Measurements from ENCODE around the gene PDLIM7. TPM values are rescaled to one million over a fixed set of nuclear protein-coding genes. Genes with fewer than 3 reads are reported as not detected.
"Not testable (repeated sequence)": the region's sequence is repeated elsewhere in the genome, so short reads cannot be mapped to it uniquely, and the experiment has no call there.

Gene PDLIM7
- total RNA-seq, 1 donor from 2014 or later, result 5.3 TPM

- ATAC-seq (no peak), DNase-seq (ENCODE audit: low spot score) (no peak)
Observed at GRCh38 chr5:177492841-177493240, 4.6 kb downstream of the PDLIM7 start.

DNA sequence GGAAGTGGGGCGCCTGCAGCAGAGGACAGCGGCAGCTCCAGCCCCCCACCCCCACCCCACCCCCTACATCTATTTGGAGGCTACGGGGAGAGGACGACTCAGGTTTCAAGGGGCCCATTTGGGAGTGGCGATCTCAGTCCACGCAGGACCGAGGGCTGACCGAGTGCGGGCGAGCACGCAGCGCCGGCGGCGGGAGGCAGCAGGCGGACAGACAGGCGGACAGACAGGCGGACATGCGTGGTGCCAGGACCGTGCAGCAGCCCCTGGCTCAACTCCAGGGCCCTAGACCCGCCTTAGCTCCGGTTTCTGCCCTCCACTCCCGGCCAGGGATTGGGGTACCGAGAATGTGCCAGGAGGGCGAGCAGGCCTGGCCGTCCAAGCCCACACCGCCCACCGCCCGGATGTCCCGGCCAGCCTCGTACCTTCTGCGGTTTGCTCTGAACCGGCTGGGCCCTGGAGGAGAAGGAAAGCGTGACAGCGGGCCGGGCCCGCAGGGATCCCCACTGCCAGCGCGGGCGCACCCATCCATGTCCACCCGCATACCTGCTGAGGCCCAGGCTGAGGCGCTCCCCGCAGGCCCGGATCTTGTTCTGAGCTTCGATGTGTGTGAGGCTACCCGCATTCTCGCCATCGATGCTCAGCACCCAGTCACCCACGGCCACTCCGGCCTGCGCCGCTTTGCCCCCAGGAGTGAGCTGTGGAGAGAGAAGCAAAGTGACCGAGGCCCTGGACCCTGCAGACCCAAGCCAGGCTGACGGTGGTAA is 5.2 kb downstream of the PDLIM7 start:
- DNase-seq (ENCODE audit: low spot score) (no peak), ATAC-seq (no peak)

GRCh38 chr5:177491429-177491945 is 5.9 kb downstream of the PDLIM7 start:
- no peak for ATAC-seq
- DNase-seq (ENCODE audit: low spot score), result no peak

DNA sequence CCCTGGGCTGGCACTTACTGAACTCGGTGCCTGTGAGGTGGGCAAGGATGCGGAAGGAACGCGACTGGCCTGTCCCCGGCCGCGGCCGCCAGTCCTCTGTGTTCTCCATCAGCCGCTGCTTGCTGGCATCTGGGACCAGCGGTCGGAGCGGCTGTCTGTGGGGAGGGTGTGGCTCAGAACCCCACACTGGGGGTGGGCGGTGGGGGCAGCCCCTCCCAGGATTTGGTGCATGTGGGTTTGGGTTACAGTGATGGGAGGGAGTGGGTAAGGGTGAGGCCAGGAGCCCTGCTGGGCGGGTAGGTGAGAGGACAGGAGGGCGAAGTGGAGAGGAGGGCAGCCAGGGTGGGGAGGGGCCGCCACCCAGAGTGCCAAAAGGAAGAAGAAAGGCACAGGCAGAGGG is 6.4 kb downstream of the PDLIM7 start:
- DNase-seq (ENCODE audit: low spot score), result no peak
- ATAC-seq, result no peak

DNA sequence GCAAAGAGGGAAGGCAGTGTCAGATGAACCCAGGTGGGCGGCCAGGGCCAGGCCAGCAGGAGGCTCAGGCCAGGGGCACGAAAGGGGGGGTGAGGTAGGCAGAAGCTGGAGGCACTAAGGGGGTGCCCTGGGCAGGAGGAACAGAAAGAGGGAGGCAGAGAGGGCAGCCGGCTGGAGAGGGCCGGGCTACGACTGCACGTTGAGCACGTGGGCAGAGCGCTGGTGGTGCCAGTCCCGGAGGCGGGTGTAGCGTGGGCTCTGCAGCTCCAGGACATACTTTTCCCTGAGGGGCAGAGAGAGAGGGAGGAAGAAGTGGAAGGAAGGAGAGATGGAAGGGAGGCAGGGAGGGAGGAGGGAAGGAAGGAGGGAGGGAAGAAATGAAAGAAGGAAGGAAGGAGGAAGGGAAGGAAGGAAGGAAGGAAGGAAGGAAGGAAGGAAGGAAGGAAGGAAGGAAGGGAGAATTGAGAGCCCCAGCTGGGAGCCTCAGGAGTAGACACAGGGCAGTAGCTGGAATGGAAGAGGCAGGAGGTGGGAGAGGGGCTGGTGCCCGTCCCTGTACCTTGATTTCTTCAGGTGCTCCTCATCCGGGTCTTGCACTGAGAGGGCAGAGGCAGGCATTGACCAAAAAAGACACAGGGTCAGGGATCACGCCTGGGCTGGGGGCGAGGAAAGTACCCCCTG is 7.0 kb downstream of the PDLIM7 start:
- DNase-seq (ENCODE audit: low spot score), result no peak
- no peak for ATAC-seq

GRCh38 chr5:177489119-177489716 is 8.2 kb downstream of the PDLIM7 start:
- no peak for DNase-seq (ENCODE audit: low spot score)

DNA sequence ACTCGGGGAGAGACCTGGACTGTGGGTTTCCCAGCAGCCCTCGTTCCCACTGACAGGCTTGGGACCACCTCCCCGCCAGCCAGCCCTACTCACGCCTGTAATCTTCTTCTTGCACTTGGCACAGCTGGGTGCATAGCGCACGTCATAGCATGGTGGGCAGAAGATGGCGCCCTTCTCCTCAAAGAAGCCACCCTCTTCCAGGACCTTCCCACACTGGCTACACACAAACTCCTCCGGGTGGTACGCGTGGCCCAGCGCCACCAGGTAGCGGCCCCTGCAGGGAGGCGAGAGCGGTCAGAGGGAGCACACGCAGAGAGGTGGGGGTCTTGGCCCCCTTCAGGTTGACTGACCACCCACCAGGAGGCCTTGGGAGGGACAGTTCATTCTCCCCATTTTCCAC is 9.4 kb downstream of the PDLIM7 start:
- DNase-seq (ENCODE audit: low spot score) (no peak), ATAC-seq (no peak)

More at GRCh38 chr5:177489119-177489716, 8.2 kb downstream of the PDLIM7 start:
- ATAC-seq, result no peak

- DNase-seq (ENCODE audit: low spot score) (no peak), ATAC-seq (no peak)
Observed at GRCh38 chr5:177487144-177487543, 10.3 kb downstream of the PDLIM7 start.

GRCh38 chr5:177486256-177486655 is 11.1 kb downstream of the PDLIM7 start:
- DNase-seq (ENCODE audit: low spot score) (no peak), ATAC-seq (no peak)

GRCh38 chr5:177485753-177486152 is 11.7 kb downstream of the PDLIM7 start:
- not testable (repeated sequence) for ATAC-seq

GRCh38 chr5:177484902-177485549 is 12.4 kb downstream of the PDLIM7 start:
- ATAC-seq (no peak), DNase-seq (ENCODE audit: low spot score) (no peak)

More at GRCh38 chr5:177485753-177486152, 11.7 kb downstream of the PDLIM7 start:
- DNase-seq (ENCODE audit: low spot score), result not testable (repeated sequence)

DNA sequence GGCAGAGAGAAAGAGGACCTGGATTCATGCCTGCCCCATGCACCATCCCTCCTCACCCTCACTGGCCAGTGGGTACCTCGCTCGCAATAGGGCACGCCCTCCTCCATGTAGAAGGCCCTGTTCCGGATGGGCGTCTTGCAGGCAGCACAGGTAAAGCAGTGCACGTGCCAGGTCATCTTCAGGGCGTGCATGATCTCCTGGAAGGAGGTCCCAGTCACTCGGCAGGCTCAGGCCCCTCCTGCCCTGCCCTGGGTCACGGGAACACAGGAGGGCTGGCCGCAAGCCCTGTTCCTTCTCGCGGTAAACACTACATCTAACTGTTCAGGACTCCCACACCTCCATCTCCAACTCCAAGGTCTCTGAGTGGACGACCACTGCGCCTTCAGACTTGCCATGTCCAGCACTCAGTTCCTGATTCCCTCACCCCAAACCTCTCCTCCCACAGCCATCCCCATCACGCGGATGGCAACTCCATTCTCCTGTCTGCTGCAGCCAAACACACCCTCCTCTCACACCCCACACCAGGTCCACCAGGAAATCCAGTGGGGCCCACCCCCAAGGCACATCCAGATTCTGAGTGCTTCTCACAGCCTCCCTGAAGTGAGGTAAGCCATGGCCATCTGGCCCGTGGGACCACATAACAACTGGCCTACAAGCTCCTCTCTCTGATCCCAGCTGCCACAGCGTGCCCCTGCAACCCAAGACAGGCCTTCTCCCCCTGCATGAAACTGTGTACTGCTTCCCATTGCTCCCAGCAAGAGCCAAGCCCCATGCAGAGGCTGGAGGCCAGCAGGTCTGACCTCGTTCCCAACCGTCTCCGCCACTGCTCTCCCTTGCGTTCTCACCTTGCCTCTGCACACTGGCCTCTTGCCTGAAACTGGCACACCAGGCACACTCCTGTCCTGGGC is 13.2 kb downstream of the PDLIM7 start:
- DNase-seq (ENCODE audit: low spot score) (no peak), ATAC-seq (no peak)

DNA sequence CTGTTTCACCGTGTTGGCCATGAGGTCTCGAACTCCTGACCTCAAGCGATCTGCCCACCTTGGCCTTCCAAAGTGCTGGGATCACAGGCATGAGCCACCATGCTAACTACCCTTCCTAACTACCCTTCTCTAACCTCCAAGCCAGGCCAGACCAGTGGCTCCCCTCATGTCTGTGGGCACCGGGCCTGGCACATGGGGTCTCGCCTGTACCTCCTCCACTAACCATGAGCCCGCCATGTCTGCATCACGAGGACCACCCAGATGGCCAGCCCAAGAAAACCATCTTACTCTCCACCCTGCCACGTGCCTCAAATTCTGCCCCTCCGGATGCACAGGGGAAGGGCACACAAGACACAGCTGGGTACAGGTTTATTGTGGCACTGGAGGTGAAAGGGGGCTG is 14.4 kb downstream of the PDLIM7 start:
- DNase-seq (ENCODE audit: low spot score), result no peak
- no peak for ATAC-seq

DNA sequence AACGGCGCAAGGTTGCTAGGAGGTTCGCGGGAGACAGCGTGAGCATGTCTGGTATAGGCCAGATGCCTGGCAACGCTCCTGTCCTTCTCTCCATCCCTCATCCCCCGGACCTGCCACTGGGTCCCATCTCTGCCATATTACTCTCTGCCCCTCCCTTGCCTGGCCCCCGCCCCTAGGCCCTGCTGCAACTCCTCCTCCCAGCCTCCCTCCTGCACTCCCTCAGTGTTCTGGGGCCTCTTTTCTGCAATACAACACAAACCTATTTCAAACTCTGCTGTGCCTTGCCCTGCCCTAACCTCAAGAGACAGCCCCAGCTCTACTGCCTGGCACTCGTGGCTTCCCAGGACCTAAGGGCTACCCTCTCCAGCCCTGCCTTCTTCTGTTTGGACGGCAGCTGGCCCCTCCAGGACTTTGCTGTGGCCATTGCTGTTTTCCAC is 15.0 kb downstream of the PDLIM7 start:
- ATAC-seq, result no peak

DNA sequence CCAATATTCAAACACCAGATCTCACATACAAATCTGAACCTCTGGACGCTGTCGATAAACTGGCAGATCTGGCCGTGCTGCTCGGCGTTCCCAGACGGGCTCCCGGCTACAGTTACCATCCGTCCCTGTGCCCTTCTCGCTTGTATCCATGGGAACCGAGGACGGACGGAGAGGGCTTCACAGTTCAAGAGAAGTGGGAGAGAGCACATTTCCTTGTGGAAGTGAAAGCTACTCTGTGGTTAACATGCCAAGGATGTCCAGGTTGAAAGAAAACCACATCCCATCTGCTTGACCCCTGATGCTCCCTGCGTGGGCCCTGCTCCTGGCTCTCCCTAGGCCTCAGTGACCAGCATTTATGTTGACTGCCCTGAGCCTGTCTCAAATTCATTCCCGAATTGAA is 17.6 kb downstream of the PDLIM7 start:
- DNase-seq (ENCODE audit: low spot score), result no peak
- peak; percentile 56 for ATAC-seq

More for the DNA sequence above, 15.0 kb downstream of the PDLIM7 start:
- no peak for DNase-seq (ENCODE audit: low spot score)

DNA sequence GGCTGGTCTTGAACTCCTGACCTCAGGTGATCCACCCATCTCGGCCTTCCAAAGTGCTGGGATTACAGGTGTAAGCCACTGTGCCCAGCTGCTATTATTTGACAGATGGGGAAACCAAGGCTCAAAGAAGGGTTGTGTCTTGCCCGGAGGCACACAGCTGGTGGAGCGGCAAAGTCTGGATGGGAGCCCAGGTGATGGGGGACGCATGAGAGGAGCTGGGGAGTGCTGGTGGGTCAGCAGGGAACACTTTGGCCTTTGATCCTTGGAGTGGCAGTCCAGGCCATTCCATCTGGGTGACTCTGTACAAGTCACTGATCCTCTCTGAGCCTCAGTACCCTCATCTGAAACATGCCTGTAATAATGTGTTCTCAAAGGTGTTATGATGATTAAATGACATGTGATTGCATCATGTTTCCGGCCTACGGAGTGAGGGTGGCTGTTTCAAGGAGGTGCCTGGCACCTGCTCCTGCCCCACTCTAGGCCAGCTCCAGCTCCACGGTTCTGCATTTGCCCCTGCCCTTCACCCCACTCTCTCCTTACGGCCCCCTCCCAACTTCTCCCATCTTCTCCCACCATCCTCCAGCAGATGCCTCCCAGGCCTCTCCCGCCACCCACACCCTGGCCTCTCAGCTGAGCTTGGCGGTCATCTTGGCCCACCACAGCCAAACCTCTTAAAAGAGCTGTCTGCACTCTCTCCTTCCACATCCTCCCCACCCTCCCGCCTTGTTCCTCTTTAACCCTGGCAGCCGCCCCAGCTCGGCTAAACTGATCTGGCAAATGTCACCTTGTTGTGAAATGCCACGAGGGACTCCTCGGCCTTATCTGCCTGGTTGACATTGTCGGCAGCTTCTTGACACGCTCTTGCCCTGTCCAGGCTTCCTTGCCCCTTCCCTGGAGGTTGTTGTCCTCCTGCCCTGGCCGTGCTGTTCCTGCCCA is 18.4 kb downstream of the PDLIM7 start:
- DNase-seq (ENCODE audit: low spot score), result peak; percentile 85
- ATAC-seq, result peak; percentile 91

GRCh38 chr5:177477701-177478477 is 19.5 kb downstream of the PDLIM7 start:
- DNase-seq (ENCODE audit: low spot score), result no peak
- ATAC-seq, result no peak

All from left lobe of liver (tissue), 2 donors.